GM12878 (cell line): ENCODE results near the gene EMC1. TPM values are rescaled to one million over a fixed set of nuclear protein-coding genes. Genes with fewer than 3 reads are reported as not detected.

Experiments used
- CEBPB ChIP-seq, 2 experiments: fragments of 150-350 bp in 1 of 2; IDR thresholded peaks; 2 replicates each; pipeline ENCODE4 v1.6.1; 2012 to 2014; ENCODE audit warnings: low read depth in 2 of 2, low read length in 2 of 2, borderline replicate concordance in 1 of 2, inconsistent platforms in 1 of 2
- CHD2 ChIP-seq: IDR thresholded peaks from 2 replicates; pipeline ENCODE4 v1.6.1; 2011; ENCODE audit warnings: low read depth, low read length, improper control_type of control experiment, borderline replicate concordance
- CREM ChIP-seq: IDR thresholded peaks from 2 replicates; pipeline ENCODE4 v1.6.1; 2014; ENCODE audit warnings: antibody characterized with exemption, low read depth
- CUX1 ChIP-seq: IDR thresholded peaks from 2 replicates; pipeline ENCODE4 v1.6.1; 2012; ENCODE audit warnings: improper control_type of control experiment, low read depth, low read length; ENCODE audit not compliant: insufficient replicate concordance
- GABPA ChIP-seq: IDR thresholded peaks from 2 replicates; pipeline ENCODE4 v1.6.1; 2014; ENCODE audit warnings: antibody characterized with exemption, low read depth, mild to moderate bottlenecking, inconsistent platforms
- GATAD2B ChIP-seq: fragments of 450-650 bp; conservative IDR thresholded peaks from 2 replicates; pipeline ENCODE4 v1.6.1; 2017; ENCODE audit warnings: low read depth, mild to moderate bottlenecking, moderate library complexity
- IRF4 ChIP-seq: IDR thresholded peaks from 2 replicates; pipeline ENCODE4 v1.6.1; 2011; ENCODE audit warnings: low read depth, low read length
- JUND ChIP-seq: IDR thresholded peaks from 2 replicates; pipeline ENCODE4 v1.6.1; 2012; ENCODE audit warnings: low read depth, mild to moderate bottlenecking, low read length, improper control_type of control experiment, moderate library complexity
- SMARCA5 ChIP-seq: fragments of 450-650 bp; IDR thresholded peaks from 2 replicates; pipeline ENCODE4 v1.6.1; 2017; ENCODE audit warnings: mild to moderate bottlenecking
- SREBF1 ChIP-seq: IDR thresholded peaks from 2 replicates; pipeline ENCODE4 v1.6.1; 2012; ENCODE audit warnings: mild to moderate bottlenecking, low read length
- polyA plus RNA-seq, 11 experiments: library from polyadenylated mRNA; depleted of rRNA in 4 of 11; unstranded in 6 of 11; stranded (reverse) in 5 of 11; fragments of >200 nt; fragmentation: Nextera tagmentation in 4 of 11; fragmentation: Illumina TruSeq in 1 of 11; extraction: Ambion mirVana in 4 of 11; extraction: Trizol in 1 of 11; gene quantifications; 1 replicate in 1 of 11; 2 replicates in 10 of 11; pipeline versions ENCODE4 v1.2.1 to v1.2.3, GENCODE V29; 2011 to 2016; ENCODE audit warnings: inconsistent platforms in 2 of 11, missing spikeins in 2 of 11, low read depth in 1 of 11
- total RNA-seq, 4 experiments: library from RNA; depleted of rRNA in 3 of 4; stranded (reverse); fragments of >200 nt in 3 of 4; fragmentation: Illumina TruSeq in 1 of 4; extraction: Trizol in 1 of 4; gene quantifications; 2 replicates each; pipeline versions ENCODE4 v1.2.1 to v1.2.3, GENCODE V29; 2013 to 2021
- TF ChIP-seq, protein P1 (sequence below): IDR thresholded peaks from 2 replicates; pipeline ENCODE4 v1.6.1; 2012; ENCODE audit warnings: mild to moderate bottlenecking, low read depth, low read length

EMC1 gene
- total and polyA plus RNA-seq, 10 of the 15 experiments (the other 5 are each of a cell fraction or from before 2014, with no cell fraction given): 12.2 to 43.6 (median 20.6) TPM

DNA sequence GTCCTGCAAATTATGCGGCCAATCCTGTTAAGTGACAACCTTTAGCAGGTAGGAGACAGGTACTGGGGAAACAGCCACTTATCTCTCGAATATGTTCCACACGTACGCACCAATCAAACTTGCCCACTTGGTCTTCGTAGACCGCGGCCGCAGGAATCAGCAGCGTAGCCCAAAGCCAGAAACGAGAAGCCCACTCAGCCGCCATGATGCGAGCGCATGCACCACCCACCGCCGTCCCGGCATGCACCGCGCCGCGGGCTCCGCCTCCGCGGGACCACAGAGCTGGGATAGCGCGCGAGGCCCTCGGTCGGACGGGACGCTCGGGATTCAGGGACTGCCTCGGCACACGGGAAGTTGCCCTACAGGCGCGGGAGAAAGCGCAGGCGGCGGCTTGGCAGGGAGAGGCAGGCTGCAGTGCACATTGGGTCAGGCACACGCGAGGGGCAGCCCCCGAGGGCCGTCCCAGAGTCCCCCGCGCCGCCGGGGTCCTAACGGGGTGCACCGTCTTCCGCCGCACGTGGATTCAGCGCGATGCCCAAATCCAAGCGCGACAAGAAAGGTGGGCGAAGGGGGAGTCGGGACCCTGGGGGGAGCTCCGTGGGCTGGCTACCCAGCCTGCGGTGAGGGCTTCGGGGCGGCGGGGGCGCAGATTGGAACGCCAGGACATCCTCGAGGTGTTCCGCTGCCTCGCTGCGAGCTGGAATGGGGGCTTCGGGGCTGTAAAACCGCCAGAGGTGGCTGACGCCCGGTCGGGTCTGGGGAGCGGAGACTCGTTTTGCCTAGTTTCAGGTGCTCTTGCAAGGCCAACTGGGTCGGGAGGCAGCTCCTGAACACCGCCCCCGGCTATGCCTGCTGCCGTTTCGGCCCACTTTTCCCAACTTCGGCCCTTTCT, at the start of gene EMC1, which contains the start of gene MRTO4 (continued):
- TF ChIP-seq CUX1 (no peak), CREM (0 out of 2 replicates have a peak, but pooled peaks have one; percentile 67), GABPA (peak; percentile 67), IRF4 (no peak), JUND (no peak), SREBF1 (no peak), CHD2 (0 out of 2 replicates have a peak, but pooled peaks have one; percentile 50), CEBPB (IDR thresholded peaks at IDR 0.05; ENCODE audit: borderline replicate concordance in 1 of 2, low read depth in 2 of 2, low read length in 2 of 2) (no peak), SMARCA5 (peak; percentile 61; the same call in 1 of the 2 replicates), GATAD2B (peak; percentile 84)
- TF ChIP-seq, protein P1, sequence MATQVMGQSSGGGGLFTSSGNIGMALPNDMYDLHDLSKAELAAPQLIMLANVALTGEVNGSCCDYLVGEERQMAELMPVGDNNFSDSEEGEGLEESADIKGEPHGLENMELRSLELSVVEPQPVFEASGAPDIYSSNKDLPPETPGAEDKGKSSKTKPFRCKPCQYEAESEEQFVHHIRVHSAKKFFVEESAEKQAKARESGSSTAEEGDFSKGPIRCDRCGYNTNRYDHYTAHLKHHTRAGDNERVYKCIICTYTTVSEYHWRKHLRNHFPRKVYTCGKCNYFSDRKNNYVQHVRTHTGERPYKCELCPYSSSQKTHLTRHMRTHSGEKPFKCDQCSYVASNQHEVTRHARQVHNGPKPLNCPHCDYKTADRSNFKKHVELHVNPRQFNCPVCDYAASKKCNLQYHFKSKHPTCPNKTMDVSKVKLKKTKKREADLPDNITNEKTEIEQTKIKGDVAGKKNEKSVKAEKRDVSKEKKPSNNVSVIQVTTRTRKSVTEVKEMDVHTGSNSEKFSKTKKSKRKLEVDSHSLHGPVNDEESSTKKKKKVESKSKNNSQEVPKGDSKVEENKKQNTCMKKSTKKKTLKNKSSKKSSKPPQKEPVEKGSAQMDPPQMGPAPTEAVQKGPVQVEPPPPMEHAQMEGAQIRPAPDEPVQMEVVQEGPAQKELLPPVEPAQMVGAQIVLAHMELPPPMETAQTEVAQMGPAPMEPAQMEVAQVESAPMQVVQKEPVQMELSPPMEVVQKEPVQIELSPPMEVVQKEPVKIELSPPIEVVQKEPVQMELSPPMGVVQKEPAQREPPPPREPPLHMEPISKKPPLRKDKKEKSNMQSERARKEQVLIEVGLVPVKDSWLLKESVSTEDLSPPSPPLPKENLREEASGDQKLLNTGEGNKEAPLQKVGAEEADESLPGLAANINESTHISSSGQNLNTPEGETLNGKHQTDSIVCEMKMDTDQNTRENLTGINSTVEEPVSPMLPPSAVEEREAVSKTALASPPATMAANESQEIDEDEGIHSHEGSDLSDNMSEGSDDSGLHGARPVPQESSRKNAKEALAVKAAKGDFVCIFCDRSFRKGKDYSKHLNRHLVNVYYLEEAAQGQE: no peak
